Measurements from ENCODE around the gene NHSL1.

GRCh38 chr6:138374230-138374629 is 125.1 kb downstream of the NHSL1 start:
- no peak for TF ChIP-seq CTCF (IDR thresholded peaks at IDR 0.05; ENCODE audit: low read depth, low read length, missing input control)
- no peak for TF ChIP-seq JUND (IDR thresholded peaks at IDR 0.05)
- no peak for TF ChIP-seq RAD21 (IDR thresholded peaks at IDR 0.05)
- no peak for TF ChIP-seq EGR1 (IDR thresholded peaks at IDR 0.05; ENCODE audit: low read depth in 2 of 2)
- no peak for TF ChIP-seq REST (IDR thresholded peaks at IDR 0.05)
- TF ChIP-seq ATF3 (IDR thresholded peaks at IDR 0.05) = no peak
- TF ChIP-seq TAF1 (conservative IDR thresholded peaks at IDR 0.05) = no peak
- no peak for TF ChIP-seq YY1 (IDR thresholded peaks at IDR 0.05)
- no peak for TF ChIP-seq SP1 (IDR thresholded peaks at IDR 0.05)
- no peak for TF ChIP-seq RXRA (IDR thresholded peaks at IDR 0.05)

Data from liver (tissue), 3 donors.